GM03348 (cell line): Measurements from ENCODE around the gene RASGRF2.

Experiments
- DNase-seq: peaks from one replicate; pipeline ENCODE4 v3.0.0; 2012; ENCODE audit warnings: low spot score

The RASGRF2 gene, protein sequence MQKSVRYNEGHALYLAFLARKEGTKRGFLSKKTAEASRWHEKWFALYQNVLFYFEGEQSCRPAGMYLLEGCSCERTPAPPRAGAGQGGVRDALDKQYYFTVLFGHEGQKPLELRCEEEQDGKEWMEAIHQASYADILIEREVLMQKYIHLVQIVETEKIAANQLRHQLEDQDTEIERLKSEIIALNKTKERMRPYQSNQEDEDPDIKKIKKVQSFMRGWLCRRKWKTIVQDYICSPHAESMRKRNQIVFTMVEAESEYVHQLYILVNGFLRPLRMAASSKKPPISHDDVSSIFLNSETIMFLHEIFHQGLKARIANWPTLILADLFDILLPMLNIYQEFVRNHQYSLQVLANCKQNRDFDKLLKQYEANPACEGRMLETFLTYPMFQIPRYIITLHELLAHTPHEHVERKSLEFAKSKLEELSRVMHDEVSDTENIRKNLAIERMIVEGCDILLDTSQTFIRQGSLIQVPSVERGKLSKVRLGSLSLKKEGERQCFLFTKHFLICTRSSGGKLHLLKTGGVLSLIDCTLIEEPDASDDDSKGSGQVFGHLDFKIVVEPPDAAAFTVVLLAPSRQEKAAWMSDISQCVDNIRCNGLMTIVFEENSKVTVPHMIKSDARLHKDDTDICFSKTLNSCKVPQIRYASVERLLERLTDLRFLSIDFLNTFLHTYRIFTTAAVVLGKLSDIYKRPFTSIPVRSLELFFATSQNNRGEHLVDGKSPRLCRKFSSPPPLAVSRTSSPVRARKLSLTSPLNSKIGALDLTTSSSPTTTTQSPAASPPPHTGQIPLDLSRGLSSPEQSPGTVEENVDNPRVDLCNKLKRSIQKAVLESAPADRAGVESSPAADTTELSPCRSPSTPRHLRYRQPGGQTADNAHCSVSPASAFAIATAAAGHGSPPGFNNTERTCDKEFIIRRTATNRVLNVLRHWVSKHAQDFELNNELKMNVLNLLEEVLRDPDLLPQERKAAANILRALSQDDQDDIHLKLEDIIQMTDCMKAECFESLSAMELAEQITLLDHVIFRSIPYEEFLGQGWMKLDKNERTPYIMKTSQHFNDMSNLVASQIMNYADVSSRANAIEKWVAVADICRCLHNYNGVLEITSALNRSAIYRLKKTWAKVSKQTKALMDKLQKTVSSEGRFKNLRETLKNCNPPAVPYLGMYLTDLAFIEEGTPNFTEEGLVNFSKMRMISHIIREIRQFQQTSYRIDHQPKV (N-terminal part only)

GRCh38 chr5:80959768-80960442 is at the start of gene RASGRF2:
TSS of gene RASGRF2 (plus strand) at chr5:80960363. CDS start at chr5:80960739, 376 bp downstream.
- peak; percentile 35 for DNase-seq

DNA sequence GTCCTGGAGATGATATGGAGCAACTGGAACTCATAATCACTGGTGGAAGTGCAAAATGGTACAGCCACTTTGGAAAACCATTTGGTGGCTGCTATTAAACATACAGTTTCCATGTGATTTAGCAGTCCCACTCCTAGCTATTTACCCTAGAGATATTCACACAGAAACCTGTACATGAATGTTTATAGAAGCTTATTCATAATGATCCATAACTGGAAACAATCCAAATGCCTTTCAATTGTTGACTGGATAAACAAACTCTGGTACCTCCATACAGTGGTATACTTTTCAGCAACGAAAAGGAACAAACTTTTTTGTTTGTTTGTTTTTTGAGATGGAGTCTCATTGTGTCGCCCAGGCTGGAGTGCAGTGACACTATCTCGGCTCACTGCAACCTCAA is 47.7 kb upstream of the RASGRF2 start:
- DNase-seq, result no peak

DNA sequence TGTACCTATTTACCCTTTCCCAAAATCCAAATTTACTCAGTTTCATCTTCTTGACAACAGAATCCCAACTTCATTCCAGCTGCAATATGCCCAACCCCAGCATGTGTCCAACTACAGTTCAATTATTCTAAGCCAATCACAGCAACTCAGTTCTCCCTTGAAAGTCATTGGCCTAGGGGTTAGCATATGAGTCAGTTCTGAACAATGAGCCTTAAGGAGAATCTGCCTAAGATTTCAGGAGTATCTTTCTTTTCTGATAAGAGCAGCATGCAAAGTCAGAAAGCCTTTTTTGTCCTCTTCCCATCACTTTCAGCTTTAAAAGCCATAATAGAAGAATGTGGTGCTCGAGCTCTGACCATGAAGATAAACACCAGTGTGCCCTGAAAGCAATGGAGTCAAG is 44.4 kb upstream of the RASGRF2 start:
- DNase-seq, result no peak

- DNase-seq, result peak; percentile 32
Observed at GRCh38 chr5:80916676-80917075, 43.5 kb upstream of the RASGRF2 start.

DNA sequence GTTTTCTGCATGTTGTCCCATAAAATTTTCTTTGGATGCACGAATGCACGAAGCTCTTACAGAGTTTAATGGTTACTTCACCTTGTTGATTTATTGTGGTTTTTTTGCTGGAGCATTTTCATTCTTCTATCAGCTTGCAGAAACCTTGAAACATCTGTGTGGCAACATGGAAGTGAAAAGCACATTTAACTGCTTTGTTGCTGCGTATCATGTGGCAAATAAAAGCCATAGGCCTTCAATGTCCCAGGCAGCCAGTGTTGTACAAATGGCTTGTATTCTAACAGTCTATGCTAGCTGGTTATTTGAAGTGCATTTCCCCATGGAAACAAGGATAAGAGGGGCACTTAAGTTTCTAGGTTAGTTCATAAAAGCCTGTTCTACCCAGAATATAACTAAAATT is 42.5 kb upstream of the RASGRF2 start:
- no peak for DNase-seq

GRCh38 chr5:80919678-80920196 is 40.4 kb upstream of the RASGRF2 start:
- no peak for DNase-seq

DNA sequence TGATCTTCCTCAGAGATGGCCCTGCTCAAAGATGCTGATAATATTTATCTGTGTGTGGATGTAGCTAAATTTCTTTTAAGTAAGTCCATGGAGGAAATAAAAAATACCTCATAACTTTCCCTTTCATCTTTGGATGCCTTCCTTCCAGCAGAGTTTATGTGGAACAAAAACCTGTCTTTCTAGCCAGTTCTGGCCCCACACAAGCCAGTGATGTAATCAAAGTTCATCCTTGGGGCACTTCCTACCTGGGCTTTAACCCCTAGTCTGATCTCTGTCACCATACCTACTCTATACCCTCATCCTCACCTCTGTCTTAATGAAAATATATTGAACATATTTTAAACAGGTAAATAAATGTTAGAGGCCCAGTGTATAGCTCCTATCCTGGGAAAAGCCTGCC is 39.8 kb upstream of the RASGRF2 start:
- DNase-seq, result no peak

DNA sequence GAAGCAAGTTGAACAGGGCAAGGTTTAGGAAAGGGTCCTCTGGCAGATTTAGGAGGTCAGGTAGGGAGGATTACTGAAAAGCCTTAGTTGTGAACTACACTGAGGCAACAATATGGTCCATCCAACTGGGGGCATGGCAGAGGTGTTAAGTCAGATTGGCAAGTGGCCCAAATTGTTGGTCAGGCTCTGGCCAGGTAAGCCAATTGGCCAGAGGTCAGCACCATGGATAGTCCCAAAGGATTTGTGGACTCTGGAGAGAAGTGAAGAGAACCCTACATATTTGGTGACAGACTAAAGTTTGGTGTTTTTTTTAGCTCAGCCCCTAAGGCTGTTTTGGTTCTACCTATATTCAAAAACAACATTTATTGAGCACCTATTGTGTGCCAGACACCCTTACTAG is 39.1 kb upstream of the RASGRF2 start:
- no peak for DNase-seq

GRCh38 chr5:80925931-80926330 is 34.2 kb upstream of the RASGRF2 start:
- no peak for DNase-seq

DNA sequence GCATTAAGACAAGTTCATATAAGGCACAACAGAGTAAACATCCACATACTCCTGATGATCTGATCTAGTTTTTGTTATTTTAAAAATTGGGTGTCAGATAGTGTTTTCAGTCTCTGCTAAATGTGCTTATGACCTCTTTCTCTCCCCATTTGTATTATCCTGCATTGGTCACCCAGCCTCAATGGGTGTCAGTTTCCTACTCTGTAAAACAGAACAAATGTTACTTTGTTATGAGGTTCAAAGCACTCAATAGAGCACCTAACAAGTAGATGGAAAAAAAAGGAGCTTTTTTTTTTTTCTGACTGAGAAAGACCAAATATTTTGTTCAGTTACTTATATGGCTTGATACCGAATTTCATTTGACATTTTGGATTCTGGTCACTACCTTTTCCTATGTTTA is 33.6 kb upstream of the RASGRF2 start:
- DNase-seq, result no peak

- DNase-seq, result no peak
Observed at GRCh38 chr5:80926979-80927656, 33.0 kb upstream of the RASGRF2 start.

DNA sequence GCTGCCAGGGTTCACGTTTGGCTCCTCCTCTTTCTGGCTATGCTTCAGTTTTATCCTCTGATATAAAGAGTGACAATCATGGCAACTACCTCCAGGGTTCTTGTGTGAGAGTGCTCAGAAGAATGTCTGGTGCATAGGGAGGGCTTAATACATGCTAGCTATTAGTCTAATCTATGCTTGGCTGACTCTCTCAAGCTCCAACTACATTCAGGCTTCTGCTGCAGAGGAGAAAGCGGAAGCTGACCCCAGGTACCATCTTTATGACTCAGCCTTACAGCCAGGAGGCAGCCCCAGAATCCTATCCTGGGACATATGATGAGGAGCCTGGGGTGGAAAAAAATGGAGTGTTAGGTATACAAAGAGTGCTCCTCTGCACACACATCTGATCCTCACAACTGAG is 32.1 kb upstream of the RASGRF2 start:
- no peak for DNase-seq

GRCh38 chr5:80930940-80931339 is 29.2 kb upstream of the RASGRF2 start:
- DNase-seq, result no peak

GRCh38 chr5:80931411-80931810 is 28.8 kb upstream of the RASGRF2 start:
- no peak for DNase-seq

DNA sequence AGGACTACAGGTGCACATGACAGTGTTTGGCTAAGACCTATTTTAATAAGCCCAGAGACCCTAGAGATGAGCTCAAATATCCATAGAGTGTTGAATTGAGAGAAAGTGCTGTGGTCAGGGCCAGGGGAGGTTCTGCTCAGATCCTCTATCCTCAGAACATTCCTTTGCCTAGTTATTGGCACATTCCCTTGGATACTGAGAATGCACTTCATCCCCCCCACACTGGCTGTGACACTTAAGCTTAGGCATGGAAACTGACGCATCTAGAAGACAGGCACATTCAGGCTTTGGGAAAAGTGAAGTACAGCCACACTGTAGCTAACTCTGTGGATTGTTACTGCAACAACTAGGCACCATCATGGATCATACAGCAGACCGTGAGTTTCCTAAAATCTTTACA is 27.1 kb upstream of the RASGRF2 start:
- DNase-seq, result no peak

- no peak for DNase-seq
Observed at GRCh38 chr5:80934751-80935150, 25.4 kb upstream of the RASGRF2 start.

- no peak for DNase-seq
Observed at GRCh38 chr5:80935811-80936385, 24.3 kb upstream of the RASGRF2 start.

GRCh38 chr5:80936881-80937280 is 23.3 kb upstream of the RASGRF2 start:
- no peak for DNase-seq

DNA sequence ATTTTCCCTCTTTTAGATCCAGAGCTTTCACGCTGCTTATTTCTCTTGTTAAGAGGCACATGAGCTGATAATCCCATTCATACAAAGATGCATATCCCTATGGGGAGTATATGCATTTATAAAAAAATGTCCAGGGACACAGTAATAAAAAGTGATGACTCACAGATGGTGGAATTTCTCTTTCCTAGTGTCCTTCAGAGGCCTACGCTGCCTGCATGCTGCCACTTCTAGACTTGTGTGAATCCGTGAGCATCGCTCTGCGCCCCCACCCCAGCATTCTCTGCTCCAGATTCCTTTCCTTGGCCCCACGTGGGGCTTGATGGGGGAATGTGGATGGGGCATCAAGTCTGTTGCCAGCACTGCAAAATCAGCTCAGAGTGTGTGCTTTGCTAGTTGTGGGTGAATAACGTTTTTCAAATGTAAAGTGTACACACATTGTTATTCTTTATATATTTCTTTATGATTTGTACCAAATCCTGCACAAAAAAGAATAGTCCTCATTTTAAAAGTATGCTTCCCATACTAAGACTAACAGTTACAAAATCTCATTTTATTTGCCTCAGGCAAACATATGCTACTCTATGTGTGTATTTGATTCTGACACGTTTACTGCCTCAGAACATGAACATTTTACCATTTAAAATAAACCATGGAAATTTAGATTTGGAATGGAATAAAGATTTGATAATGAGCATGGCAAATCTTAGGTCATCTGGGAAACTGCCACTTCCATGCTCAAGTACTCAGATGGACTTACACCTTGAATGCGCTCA is 22.4 kb upstream of the RASGRF2 start:
- no peak for DNase-seq

DNA sequence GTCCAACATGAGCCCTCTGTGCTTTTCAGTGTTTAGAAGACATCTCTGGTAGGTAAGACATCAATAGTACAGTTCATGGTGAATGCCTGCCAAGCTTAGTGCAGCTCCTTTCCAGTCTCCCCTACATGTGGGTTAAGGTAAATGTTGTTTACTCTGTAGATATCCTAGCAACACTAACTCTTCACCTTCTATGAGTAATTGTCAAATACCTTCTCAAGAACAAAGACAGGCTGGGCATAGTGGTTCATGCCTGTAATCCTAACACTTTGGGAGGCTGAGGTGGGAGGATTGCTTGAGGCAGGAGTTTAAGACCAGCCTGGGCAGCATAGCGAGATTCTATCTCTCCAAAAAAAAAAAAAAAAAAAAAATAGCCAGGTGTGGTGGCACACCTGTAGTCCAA is 18.7 kb upstream of the RASGRF2 start:
- DNase-seq, result no peak
